ENCODE results near the gene CYP21A2. TPM values are rescaled to one million over a fixed set of nuclear protein-coding genes. Genes with fewer than 3 reads are reported as not detected.

The CYP21A2 gene
- total and polyA plus RNA-seq, 2 donors (not counting 1 experiment from before 2014, with no cell fraction given): not detected

- WGBS (ENCODE audit: insufficient coverage): 92% methylated on average over 17 of the region's 17 CpGs
These were observed 31.2 kb downstream of the CYP21A2 start for GRCh38 chr6:32069460-32069859.

GRCh38 chr6:32069878-32070515 is 31.8 kb downstream of the CYP21A2 start:
- peaks cover 19% of the 10 kb centered on the region for H3K27me3 Mint-ChIP-seq
- no peak overlapping the region for H3K27ac Mint-ChIP-seq
- 88% methylated on average over 21 of the region's 24 CpGs for WGBS (ENCODE audit: insufficient coverage)

More at GRCh38 chr6:32069460-32069859, 31.2 kb downstream of the CYP21A2 start:
- no peaks in the 10 kb centered on the region for H4K20me1 ChIP-seq (ENCODE audit: control insufficient read depth, insufficient read depth, low read length, poor library complexity, severe bottlenecking)
- DNase-seq (no peak), ATAC-seq (ENCODE audit: low read depth) (no peak)
- H3K4me1 ChIP-seq (ENCODE audit: control insufficient read depth in 2 of 2, insufficient read depth in 2 of 2, low read length in 2 of 2): no peaks in the 10 kb centered on the region
- no peak overlapping the region for H3K27ac ChIP-seq (ENCODE audit: low read length in 2 of 2)
- H3K9me3 ChIP-seq (ENCODE audit: control extremely low read depth in 1 of 3, control insufficient read depth in 2 of 3, insufficient read depth in 1 of 3, low read length in 2 of 3): no peaks in the 10 kb centered on the region
- H3K27me3 ChIP-seq (replicated peaks in 1 of 4; ENCODE audit: control extremely low read depth in 1 of 4, control insufficient read depth in 3 of 4, insufficient read depth in 4 of 4, low read length in 3 of 4): no peaks in the 10 kb centered on the region
- no peaks in the 10 kb centered on the region for H3K9me3 Mint-ChIP-seq (ENCODE audit: insufficient read depth)
- no peaks in the 10 kb centered on the region for H3K4me1 Mint-ChIP-seq
- no peak overlapping the region for H3K27ac Mint-ChIP-seq
- H3K79me2 ChIP-seq (ENCODE audit: control insufficient read depth, insufficient read depth, low read length): no peaks in the 10 kb centered on the region
- H3K4me3 ChIP-seq (ENCODE audit: control extremely low read depth in 1 of 5, extremely low read depth in 1 of 5, insufficient read depth in 1 of 5, low read depth in 2 of 5, low read length in 4 of 5): no peak overlapping the region
- H2AFZ ChIP-seq (ENCODE audit: insufficient read depth, low read depth, low read length, poor library complexity, severe bottlenecking): no peak overlapping the region
- intact Hi-C loops (cut with micrococcal nuclease): no loop called here
- H3K36me3 ChIP-seq (replicated peaks in 1 of 2; ENCODE audit: control extremely low read depth in 1 of 2, control insufficient read depth in 1 of 2, extremely low read depth in 1 of 2, insufficient read depth in 2 of 2, low read length in 1 of 2): no peaks in the 10 kb centered on the region
- H3K9ac ChIP-seq (ENCODE audit: low read length): no peak overlapping the region
- H3K4me2 ChIP-seq (replicated peaks; ENCODE audit: low read depth, low read length, poor library complexity, severe bottlenecking): no peak overlapping the region
- TF ChIP-seq CTCF (IDR thresholded peaks at IDR 0.05) (no peak), EZH2 (IDR thresholded peaks at IDR 0.05; ENCODE audit: borderline replicate concordance, insufficient read depth, low read depth, low read length, poor library complexity, severe bottlenecking) (no peak)
- no peak overlapping the region for H3K4me3 Mint-ChIP-seq
- peaks cover 18% of the 10 kb centered on the region for H3K27me3 Mint-ChIP-seq
- ChIA-PET POLR2A (no interaction called here), CTCF (no interaction called here)

More at GRCh38 chr6:32069878-32070515, 31.8 kb downstream of the CYP21A2 start:
- DNase-seq (no peak), ATAC-seq (ENCODE audit: low read depth) (no peak)
- Mint-ChIP-seq H3K9me3 (ENCODE audit: insufficient read depth) (no peaks in the 10 kb centered on the region), H3K4me3 (no peak overlapping the region), H3K4me1 (no peaks in the 10 kb centered on the region)
- POLR2A ChIA-PET: no interaction called here
- no peak overlapping the region for H3K4me2 ChIP-seq (replicated peaks; ENCODE audit: low read depth, low read length, poor library complexity, severe bottlenecking)
- no peaks in the 10 kb centered on the region for H4K20me1 ChIP-seq (ENCODE audit: control insufficient read depth, insufficient read depth, low read length, poor library complexity, severe bottlenecking)
- intact Hi-C loops (cut with micrococcal nuclease): no loop called here
- no peaks in the 10 kb centered on the region for H3K4me1 ChIP-seq (ENCODE audit: control insufficient read depth in 2 of 2, insufficient read depth in 2 of 2, low read length in 2 of 2)
- no peaks in the 10 kb centered on the region for H3K79me2 ChIP-seq (ENCODE audit: control insufficient read depth, insufficient read depth, low read length)
- no peak overlapping the region for H3K4me3 ChIP-seq (ENCODE audit: control extremely low read depth in 1 of 5, extremely low read depth in 1 of 5, insufficient read depth in 1 of 5, low read depth in 2 of 5, low read length in 4 of 5)
- H3K36me3 ChIP-seq (replicated peaks in 1 of 2; ENCODE audit: control extremely low read depth in 1 of 2, control insufficient read depth in 1 of 2, extremely low read depth in 1 of 2, insufficient read depth in 2 of 2, low read length in 1 of 2): no peaks in the 10 kb centered on the region
- no peaks in the 10 kb centered on the region for H3K9me3 ChIP-seq (ENCODE audit: control extremely low read depth in 1 of 3, control insufficient read depth in 2 of 3, insufficient read depth in 1 of 3, low read length in 2 of 3)
- no peak overlapping the region for H2AFZ ChIP-seq (ENCODE audit: insufficient read depth, low read depth, low read length, poor library complexity, severe bottlenecking)
- H3K27me3 ChIP-seq (replicated peaks in 1 of 4; ENCODE audit: control extremely low read depth in 1 of 4, control insufficient read depth in 3 of 4, insufficient read depth in 4 of 4, low read length in 3 of 4): no peaks in the 10 kb centered on the region
- no peak overlapping the region for H3K27ac ChIP-seq (ENCODE audit: low read length in 2 of 2)
- CTCF ChIA-PET: no interaction called here
- no peak for TF ChIP-seq EZH2 (IDR thresholded peaks at IDR 0.05; ENCODE audit: borderline replicate concordance, insufficient read depth, low read depth, low read length, poor library complexity, severe bottlenecking)
- no peak for TF ChIP-seq CTCF (IDR thresholded peaks at IDR 0.05)
- no peak overlapping the region for H3K9ac ChIP-seq (ENCODE audit: low read length)

Data from B cell (primary cell).